ENCODE results near the gene DEFB119.

DNA sequence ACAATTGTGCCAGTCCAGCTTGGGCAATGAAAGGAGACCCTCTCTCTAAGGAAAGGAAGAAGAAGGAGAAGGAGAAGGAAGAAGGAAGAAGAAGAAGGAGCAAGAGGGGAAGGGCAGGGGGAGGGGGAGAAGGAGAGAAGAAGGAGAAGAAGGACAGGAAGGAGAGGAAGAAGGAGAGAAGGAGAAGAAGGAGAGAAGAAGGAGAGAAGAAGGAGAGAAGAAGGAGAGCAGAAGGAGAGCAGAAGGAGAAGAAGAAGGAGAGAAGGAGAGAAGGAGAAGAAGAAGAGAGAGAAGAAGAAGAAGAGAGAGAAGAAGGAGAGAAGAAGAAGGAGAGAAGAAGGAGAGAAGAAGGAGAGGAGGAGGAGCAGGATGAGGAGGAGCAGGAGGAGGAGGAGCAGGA, 59.5 kb downstream of the DEFB119 start:
- TF ChIP-seq, protein P1, sequence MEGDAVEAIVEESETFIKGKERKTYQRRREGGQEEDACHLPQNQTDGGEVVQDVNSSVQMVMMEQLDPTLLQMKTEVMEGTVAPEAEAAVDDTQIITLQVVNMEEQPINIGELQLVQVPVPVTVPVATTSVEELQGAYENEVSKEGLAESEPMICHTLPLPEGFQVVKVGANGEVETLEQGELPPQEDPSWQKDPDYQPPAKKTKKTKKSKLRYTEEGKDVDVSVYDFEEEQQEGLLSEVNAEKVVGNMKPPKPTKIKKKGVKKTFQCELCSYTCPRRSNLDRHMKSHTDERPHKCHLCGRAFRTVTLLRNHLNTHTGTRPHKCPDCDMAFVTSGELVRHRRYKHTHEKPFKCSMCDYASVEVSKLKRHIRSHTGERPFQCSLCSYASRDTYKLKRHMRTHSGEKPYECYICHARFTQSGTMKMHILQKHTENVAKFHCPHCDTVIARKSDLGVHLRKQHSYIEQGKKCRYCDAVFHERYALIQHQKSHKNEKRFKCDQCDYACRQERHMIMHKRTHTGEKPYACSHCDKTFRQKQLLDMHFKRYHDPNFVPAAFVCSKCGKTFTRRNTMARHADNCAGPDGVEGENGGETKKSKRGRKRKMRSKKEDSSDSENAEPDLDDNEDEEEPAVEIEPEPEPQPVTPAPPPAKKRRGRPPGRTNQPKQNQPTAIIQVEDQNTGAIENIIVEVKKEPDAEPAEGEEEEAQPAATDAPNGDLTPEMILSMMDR (conservative IDR thresholded peaks at IDR 0.05 in 1 of 2, IDR thresholded peaks at IDR 0.05 in 1 of 2; ENCODE audit: low read depth in 1 of 2, low read length in 2 of 2) = no peak
- TF ChIP-seq EZH2 (IDR thresholded peaks at IDR 0.05; ENCODE audit: low read length, missing control alignments) = no peak

All from fibroblast of lung (primary cell).